Pons (tissue), 1 donor: ENCODE measurements around the gene SIK3.
"Not testable (repeated sequence)": the region's sequence is repeated elsewhere in the genome, so short reads cannot be mapped to it uniquely, and the experiment has no call there.

Experiments
- DNase-seq: peaks from one replicate; pipeline ENCODE4 v3.0.0-alpha.2; 2016; ENCODE audit warnings: low spot score

SIK3 gene

GRCh38 chr11:116837231-116838091 lies 260.8 kb downstream of the SIK3 start, which contains the start of gene APOA1:
Gene APOA1 (minus strand): TSS chr11:116837622. CDS start chr11:116837387, 235 bp downstream.
- DNase-seq: no peak

GRCh38 chr11:116836632-116836991 lies 261.6 kb downstream of the SIK3 start:
- DNase-seq: no peak

- DNase-seq: peak; percentile 76
Observed at GRCh38 chr11:116835791-116836631, 262.2 kb downstream of the SIK3 start.

GRCh38 chr11:116835042-116835772 lies 263.0 kb downstream of the SIK3 start:
- DNase-seq: no peak

- not testable (repeated sequence) for DNase-seq
Observed at GRCh38 chr11:116834535-116835041, 263.6 kb downstream of the SIK3 start.

GRCh38 chr11:116833816-116834534 lies 264.3 kb downstream of the SIK3 start:
- no peak for DNase-seq

GRCh38 chr11:116833491-116833815 lies 264.8 kb downstream of the SIK3 start:
- no peak for DNase-seq

GRCh38 chr11:116832350-116833290 lies 265.6 kb downstream of the SIK3 start:
- no peak for DNase-seq

GRCh38 chr11:116831790-116832349 lies 266.4 kb downstream of the SIK3 start:
- DNase-seq: no peak

- no peak for DNase-seq
Observed at GRCh38 chr11:116830184-116830912, 267.9 kb downstream of the SIK3 start.

- DNase-seq: no peak
Observed at GRCh38 chr11:116829525-116830183, 268.6 kb downstream of the SIK3 start, which contains the start of gene APOC3. Gene APOC3 (plus strand): TSS chr11:116829907. CDS start chr11:116830583, 676 bp downstream.

GRCh38 chr11:116828632-116829524 lies 269.4 kb downstream of the SIK3 start:
- no peak for DNase-seq

GRCh38 chr11:116827461-116827860 lies 270.8 kb downstream of the SIK3 start:
- DNase-seq: no peak

GRCh38 chr11:116826751-116827431 lies 271.3 kb downstream of the SIK3 start:
- no peak for DNase-seq

GRCh38 chr11:116825854-116826750 lies 272.1 kb downstream of the SIK3 start:
- no peak for DNase-seq

- no peak for DNase-seq
Observed at GRCh38 chr11:116825434-116825833, 272.8 kb downstream of the SIK3 start.
